GM21717 (cell line): Measurements from ENCODE around the gene ADGRG3.

ENCODE experiments used
- ATAC-seq: cut with Tn5 transposase; IDR thresholded peaks from one replicate; pipeline ENCODE4 v1.9.1; 2021; ENCODE audit warnings: mild to moderate bottlenecking, moderate library complexity; ENCODE audit not compliant: unreplicated experiment

Gene ADGRG3

DNA sequence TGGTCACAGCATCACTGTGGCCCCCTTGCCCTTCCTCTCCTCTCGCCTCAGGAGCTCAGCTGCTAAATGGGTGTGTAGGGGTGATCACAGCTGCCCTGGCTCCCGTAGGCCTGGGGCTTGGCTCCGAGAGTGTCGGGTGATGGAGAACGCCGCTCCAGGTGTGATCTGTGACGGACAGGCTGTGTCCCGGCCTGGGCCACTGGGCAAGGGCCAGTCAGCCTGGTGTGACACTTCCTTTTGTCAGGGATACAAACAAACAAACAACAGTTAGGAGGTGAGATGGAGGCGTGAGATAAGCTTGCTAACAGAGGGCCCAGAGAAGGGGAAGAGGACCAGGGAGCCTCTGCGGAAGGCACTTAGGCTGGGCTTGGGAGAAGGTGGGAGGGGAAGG is 37.7 kb upstream of the ADGRG3 start:
- no peak for ATAC-seq

DNA sequence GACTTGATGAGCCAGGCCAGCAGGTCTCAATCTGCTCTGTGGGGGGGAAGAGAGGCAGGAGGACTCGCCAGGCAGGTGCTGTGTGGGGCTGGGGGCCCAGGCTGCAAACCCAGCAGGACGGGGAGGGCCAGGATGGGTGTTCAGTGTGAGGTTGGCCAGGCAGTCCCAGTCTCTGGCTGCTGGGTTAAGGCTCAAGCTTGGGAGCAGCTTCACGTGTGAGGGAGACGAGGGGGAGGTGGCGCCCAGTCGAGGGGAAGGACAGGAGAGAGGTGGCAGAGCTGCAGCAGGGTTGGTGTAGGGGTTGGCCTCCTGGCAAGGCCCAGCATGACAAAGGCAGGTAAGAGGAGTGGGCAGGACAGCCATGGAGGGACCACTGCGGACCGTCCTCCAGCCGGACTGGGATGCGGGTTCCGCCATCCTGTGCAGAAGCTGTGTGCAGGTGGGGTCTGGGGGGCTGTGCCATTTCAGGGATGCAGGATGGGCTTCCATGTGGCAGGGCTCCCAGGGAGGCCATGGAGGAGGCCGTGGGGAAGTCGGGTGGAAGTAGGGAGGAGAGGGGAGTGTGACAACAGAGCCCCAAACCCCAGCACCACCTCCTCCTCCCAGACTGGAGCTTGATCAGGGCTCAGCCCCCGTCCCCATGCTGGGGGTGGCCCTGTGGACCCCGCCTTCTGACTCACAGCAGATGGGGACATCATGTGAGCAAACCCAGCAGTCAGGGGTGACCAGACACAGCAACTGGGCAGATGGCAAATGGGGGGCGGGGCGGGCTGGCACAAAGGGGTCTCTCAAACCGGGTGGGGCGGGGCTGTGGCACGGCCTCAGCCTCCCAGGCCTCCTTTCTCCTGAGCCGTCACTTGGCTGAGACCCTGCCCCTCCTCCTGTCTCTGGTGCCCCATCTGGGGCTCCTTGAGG is 36.9 kb upstream of the ADGRG3 start:
- ATAC-seq: no peak

DNA sequence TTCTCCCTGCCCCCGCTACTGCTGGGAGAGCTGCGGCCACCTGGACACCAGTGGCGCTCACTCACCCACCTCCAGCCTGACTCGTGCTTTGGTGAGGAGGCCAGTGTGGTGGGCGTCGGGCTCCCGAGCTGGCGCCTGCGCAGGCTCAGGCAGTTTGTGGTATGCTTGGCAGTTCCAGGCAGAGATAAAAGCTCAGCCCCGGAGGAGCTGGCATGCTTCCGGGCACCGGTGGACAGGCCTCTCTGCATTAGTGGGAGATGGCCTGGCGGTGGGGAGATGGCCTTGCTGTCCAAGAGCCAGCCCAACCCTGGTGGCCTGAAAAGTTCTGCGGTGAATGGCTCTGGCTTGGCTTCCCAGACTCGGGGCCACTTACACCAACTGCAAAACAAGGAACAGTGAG is 35.5 kb upstream of the ADGRG3 start:
- ATAC-seq: no peak

DNA sequence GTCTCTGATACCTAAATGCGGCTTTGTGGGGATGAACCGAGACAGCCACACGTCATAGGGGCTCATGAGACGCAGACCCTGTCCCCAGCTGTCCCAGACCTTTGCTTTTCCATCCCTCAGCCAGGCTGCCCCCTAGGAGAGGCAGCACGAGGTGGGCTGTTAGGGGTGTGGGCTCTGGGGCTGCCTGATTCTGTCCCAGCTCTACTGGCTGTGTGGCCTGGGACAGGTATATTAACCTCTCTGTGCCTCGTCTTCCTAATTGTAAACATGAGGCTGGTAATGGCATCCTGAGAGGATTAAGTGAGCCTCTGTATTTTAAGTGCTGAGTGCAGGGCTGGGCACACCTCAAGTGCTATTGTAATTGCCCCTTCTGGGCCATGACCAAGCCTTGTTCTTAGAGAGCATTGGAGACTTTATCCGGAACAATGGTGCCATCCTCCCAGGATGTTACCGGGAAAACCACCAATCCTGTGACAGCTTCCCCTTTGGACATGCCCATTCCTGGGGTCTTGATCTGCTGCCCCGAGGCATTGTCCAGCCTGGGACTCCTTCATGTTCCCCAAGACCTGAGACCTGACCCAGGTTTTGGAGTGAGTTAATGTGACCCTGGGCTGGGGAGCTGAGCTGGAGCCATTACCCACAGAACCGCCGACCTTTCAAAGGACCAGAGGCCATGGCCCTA is 34.6 kb upstream of the ADGRG3 start:
- no peak for ATAC-seq

DNA sequence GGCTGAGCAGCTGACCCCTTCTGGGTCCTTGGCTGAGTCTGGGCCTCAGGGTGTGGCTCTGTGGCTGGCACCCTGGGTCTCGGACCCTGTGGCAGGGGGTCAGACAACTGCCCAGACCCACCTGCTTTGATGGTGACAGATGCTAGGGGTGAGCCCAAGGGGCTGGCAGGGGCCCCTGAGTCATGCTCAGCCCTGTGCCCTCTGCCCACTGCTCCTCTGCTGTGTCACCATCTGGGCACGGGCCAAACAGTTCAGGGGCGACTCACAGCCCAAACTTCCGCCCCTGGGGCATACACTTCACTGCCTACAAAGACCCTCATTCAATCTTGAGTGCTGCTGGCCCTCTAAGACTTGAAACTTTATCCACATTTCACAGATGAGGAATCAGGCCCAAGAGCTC is 33.9 kb upstream of the ADGRG3 start:
- ATAC-seq: no peak

DNA sequence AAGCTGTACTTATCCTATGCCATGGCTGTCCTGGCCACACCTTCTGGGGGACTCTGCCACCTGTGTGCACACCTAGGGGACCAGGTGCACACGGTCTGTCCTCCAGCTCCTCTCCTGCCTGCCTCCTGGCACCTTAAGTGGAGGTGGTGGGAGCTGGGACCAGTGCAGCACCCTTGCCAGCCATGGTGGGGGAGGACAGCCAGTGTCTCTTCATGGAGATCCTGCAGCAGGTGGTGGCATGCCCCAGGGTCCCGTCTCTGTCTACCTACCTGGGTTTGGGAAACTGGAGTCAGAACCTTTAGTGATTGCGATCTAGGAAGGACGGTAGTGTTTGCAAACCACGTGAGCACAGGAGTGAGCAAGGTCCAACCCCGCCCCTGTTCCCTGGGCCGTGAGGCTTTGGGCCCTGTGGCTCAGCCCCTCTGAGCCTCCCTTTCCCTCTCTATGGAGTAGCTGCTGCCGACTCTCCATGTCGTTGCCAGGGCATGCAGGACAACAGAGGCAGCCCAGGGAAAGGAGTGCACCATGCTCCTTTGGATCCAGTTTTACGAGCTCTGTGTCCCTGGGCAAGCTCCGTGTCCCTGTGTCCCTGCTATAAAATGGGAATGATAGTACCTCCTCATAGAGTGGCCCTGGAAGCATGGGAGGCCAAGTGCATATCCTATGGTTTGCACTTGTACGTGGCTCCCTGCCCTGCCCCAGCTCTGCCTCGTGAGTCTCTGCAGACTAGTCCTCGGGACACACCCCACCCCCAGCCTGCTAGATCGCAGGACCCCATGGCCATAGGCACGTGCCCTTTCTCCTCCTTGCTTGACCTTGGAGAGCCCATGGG is 32.6 kb upstream of the ADGRG3 start:
- no peak for ATAC-seq

DNA sequence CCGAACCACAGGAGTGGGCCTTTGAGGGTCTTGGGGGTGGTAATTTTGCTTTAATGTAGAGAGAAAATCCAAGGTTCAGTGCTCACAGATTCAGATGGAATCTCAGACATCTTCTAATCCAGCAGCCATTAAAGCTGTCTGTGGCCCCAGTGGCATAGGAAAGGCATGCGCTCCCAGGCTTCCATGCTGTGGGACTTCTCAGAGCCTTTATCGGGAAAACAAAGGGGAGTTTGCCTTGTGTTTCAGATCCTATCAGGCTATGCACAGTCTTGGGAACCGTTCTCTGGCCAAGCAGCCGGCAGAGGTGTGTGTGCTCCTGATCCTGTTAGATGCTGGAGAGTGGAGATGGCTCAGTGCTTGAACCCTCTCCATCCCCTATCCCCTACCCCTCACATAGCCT is 31.9 kb upstream of the ADGRG3 start:
- no peak for ATAC-seq

DNA sequence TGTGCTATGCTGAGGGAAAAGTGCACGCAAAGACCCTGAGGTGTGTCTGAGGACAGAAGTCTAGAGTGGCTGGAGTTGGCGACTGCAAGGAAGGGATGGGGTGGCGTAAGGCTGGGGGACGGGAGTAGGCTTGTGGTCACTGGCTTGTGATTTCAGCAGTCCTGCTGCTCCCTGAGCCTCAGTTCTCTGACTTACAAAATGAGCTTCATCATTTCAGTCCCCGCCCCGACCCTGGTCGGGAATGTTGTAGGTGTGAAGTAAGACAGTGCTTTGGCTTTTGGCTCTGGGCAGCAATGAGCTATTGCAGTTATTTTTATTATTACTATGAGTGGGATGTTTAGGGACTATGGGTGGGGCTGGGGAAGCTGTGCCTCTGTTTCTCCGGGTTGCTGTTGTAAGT is 31.1 kb upstream of the ADGRG3 start:
- no peak for ATAC-seq

DNA sequence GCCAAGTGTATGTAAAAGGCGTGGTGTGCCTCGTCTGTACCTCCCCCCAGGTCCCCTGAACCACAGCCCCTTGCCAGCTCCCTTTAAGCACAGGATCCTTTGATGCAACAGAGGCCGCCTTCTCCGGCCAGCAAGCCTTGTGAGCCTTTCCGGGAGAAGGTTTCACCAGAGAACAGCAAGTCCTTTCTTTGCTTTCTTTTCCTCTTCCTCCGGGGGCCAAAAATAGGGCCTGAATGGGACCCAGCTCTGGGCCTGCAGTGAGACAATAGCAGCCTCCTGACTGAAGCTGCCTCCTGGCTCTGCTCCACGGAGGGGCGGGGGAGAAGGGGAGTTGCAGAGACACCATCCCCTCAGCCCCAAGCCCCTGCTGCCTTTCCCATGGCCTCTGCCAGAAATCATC is 30.7 kb upstream of the ADGRG3 start:
- ATAC-seq: no peak

DNA sequence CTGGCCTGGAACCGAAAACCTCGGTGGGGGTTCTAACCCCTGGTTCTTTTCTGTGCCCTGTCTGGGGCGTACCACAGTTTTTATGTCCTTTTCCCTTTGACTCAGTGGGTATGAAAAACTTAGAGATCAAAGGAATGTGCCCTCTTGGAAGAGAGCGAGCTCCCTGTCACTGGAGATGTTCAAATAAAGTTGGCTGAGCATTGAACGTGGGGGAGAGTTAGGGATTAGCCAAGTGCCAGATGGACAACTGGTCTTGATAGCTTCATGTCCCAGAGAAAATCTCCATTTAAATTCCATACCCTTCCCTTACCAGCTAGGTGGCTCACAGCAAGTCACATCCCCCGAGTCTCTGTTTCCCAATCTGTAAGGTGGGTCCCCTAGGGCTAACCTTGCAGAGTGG is 30.1 kb upstream of the ADGRG3 start:
- ATAC-seq: no peak

DNA sequence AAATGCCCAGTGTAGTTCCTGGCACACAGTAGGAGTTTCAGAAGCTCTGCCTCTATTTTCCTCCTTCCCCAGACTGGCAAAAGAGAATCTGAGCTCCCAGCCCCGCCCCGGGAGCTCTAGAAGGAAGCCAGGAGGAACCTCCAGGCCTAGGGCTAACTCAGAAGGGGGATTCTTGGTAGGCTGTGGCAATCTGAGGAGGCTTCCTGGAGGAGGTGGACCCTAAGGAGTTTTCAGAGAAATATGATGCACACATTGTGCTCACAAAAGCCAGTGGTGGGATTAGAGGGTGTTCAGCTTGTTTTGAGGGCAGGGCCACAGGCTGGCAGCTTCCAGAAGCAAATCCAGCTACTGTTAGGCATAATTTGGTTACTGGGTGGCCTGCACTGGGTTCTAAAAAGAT is 29.7 kb upstream of the ADGRG3 start:
- ATAC-seq: no peak

DNA sequence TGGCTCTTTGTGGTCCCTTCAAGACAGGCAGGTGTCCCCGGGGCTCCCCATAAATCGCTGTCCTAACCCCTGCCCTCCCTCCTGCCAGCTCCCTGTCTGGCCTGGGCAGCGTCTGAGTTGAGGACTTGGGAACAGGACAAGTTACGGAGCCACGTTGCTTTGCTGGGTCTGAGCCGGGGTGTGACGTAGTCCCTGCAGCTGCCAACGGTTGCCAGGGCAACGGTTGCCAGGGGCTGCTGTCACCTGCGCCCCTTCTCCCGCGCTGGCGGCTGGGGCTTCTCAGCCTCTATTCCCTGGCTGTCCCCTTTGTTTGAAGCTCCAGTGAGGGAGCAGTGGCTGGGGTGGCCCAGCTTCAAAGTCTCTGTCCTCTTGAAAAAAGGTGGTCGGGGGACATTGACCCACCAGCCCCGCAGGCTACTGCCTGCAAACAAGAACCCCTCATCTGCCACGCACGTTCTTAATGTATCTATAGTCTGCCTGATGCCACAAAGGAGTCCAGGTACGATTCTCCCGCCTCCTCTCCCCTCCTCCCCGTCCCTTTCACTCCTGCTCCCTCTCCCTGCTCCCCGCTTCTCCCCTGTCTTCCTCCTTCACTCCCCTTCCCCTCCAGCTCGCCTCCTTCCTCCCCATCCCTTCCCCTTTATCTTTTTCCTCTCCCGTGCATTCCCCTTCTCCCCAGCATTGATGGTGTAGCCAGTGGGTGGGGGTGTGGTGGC is 28.8 kb upstream of the ADGRG3 start:
- ATAC-seq: no peak

DNA sequence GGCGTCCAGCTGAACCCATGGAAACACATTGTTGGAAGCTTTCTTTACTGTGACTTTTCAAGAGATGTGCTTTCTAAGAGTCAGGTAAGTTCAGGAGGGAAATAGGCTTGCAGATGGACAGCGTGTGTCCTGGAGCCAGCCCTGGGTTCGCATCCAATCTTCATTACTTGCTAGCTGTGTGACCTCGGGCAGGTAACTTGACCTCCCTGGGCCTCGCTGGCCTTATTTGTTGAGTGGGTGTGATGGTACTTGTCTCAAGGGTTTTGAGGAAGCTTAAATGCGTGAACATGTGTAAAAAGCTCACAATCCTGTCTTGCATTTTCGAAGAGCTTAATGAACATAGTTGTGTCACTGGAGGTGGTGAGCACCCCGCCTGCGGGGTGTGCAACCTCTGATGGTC is 27.9 kb upstream of the ADGRG3 start:
- ATAC-seq: no peak

DNA sequence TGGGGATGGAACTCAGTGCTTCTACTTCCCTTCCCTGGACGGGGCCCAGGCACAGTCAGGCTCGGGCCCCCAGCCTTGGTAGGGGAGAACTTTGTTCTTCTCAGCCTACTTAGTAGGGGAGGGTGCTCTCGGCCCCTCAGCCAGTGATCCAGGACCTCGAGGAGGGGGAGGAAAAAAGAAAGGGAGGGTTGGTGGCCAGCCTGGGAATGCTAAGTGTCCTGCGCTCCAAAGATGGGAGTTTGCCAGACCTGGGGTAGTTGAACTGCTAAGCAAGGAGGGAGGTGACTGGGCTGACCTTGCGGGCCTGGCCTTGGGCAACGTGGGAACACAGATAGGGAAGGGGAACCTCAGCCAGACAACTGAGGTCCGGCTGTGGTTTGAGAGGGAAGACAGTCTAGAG is 27.5 kb upstream of the ADGRG3 start:
- no peak for ATAC-seq

DNA sequence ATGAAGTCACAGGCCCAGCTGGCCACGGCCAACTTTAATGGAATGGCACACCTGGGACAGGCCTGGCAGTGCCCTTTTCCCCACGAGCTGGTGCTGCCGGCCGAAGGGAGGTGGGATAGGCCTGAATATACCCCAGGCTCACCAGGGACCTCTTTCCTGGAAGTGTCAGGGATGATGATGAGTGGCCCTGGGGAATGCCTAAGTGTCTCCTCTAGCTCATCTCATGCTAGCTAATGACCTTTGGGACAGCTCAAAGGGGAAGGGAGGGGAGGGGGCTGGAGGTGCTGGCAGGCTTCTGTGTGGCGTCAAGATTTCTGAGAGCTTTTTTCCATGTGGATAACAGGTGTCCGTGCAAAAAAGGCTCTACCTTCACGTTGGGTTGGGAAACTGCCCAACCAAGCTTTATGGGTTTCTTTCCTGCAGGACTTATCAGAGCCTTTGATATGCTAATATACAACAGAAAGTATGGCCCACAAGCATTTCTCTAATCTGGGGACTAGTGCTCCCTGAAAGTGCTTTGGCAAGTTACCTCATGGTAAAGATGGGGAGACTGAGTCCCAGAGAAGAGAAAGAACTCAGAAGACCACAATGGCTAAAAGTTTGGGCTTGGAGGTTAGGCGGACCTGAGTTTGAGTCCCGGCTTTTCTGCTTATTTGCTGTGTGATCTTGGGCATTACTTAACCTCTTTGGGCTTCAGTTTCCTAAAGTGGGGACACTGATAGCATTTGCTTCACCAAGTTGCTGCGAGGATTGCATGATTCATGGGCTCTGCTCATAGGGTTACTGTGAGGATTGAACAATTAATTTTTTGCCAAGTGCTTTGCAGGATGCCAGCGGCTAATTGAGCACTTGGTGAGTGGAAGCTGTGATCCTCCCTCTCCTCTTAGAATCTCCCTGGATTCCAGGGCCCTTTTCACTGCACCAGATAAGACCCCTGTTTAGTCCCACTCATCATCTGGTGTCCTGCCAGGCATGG is 25.7 kb upstream of the ADGRG3 start:
- no peak for ATAC-seq

DNA sequence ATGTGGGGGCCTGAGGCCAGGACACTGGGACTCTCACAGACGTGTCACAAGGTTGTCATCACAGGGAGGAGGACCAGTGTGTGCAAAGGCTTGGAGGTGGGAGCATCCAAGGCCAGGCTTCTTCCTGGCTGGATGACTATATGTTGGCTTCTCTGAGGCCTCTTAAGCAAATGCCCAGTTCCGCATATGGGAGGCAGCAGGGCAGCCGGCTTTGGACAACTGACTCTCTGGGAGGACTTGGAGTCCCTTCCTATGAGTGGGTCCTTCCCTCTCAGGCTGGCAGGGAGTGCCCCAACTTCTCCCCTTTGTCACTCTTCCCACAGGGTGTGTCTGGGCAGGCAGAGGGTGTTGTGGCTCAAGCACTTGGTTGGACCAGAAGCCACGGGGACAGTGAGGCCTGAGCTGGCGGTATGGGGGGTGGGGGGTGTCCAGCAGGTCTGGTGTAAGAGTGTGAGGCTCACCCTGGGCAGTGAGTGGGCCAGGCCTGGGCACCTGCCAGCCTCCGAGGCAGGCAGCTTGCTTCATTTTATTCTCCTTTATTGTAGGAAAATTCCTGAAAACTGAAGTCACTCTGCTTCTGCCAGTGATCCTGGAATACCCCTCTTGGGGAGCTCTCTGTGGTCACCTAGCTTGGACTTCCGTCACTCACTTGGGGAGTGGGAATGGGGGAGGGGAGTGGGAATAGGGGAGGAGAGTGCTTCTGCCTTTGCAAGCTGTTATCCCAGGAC is 24.8 kb upstream of the ADGRG3 start:
- no peak for ATAC-seq

DNA sequence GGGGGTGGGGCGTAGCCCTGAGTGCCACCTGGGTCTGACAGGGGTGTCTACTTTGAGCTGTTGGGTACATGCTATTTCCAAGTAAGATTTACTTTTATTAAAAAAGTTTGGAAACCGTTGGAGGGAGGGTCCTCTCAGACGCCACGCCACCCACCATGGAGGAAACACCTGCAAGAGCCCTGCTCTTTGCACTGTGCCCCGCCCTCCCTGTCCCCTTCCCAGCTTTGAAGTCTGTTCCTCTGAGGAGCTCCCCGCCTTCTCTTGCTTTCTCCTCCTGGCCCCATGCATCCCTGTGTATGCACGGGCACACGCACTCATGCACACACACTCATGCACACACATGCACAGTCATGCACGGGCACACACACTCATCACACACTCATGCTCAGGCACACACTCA is 24.2 kb upstream of the ADGRG3 start:
- ATAC-seq: no peak

DNA sequence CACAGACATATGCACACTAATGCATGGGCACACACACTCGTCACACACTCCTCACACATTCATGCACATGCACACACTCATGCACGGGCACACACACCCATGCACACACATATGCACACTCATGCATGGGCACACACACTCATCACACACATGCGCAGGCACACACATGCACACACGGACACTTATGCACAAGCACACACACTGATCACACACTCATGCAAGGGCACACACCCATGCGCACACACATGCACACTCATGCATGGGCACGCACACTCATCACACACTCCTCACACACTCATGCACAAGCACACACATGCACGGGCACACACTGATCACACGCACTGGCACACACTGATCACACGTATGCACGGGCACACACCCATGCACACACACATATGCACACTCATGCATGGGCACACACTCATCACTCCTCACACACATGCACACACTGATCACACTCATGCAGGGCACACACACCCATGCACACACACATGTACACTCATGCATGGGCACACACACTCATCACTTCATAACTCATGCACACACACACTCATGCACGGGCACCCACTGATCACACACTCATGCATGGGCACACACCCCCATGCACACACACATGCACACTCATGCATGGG is 23.6 kb upstream of the ADGRG3 start:
- no peak for ATAC-seq

DNA sequence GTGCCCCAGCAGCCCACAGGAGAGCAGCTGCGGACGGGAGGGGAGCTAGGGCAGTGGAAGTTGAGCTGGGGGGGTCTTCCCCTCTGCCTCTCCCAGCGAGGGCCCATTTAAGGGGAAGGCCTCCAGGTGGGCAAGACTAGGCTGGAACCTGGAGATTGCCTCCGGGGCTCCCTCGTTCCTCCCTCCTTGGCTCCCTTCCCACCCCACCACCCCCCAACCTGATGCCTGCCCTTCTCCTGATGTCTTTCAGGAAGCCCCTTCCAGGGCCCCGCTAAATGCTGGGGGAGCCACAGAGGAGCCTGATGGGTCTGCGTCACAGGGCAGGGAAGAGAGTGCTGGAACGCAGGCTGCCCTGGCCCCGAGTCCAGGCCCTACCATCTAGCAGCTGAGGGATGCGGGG is 22.9 kb upstream of the ADGRG3 start:
- ATAC-seq: no peak
